ENCODE data around the gene SH3BGRL2. TPM values are rescaled to one million over a fixed set of nuclear protein-coding genes. Genes with fewer than 3 reads are reported as not detected.

The SH3BGRL2 gene
- total RNA-seq, 1 donor, result 2.2 TPM

- H3K79me2 ChIP-seq (ENCODE audit: insufficient read depth, low read length), result no peaks in the 10 kb centered on the region
- H3K4me3 ChIP-seq (ENCODE audit: insufficient read depth, low read length), result no peak overlapping the region
- H2AFZ ChIP-seq (ENCODE audit: low read length), result no peak overlapping the region
- H3K36me3 ChIP-seq (ENCODE audit: insufficient read depth, low read length), result no peaks in the 10 kb centered on the region
- H3K9me3 ChIP-seq (ENCODE audit: low read depth, low read length), result no peaks in the 10 kb centered on the region
- no peak overlapping the region for H3K27ac ChIP-seq (ENCODE audit: low read depth, low read length)
- no peak overlapping the region for H3K4me2 ChIP-seq (ENCODE audit: insufficient read depth, low read length)
- no peak for TF ChIP-seq CTCF (IDR thresholded peaks at IDR 0.05; ENCODE audit: extremely low read depth, low read depth, low read length)
- peaks cover 8% of the 10 kb centered on the region for H4K20me1 ChIP-seq (ENCODE audit: insufficient read depth, low read length)
- no peaks in the 10 kb centered on the region for H3K4me1 ChIP-seq (ENCODE audit: insufficient read depth, low read length)
- no peak for DNase-seq (ENCODE audit: insufficient read length, low spot score, missing footprints)
- H3K27me3 ChIP-seq (ENCODE audit: insufficient read depth, low read length), result no peaks in the 10 kb centered on the region
Measured at GRCh38 chr6:79640146-79641111, 9.3 kb downstream of the SH3BGRL2 start.

- Histone ChIP-seq H3K4me2 (ENCODE audit: insufficient read depth, low read length) (no peak overlapping the region), H3K27me3 (ENCODE audit: insufficient read depth, low read length) (peaks cover 2% of the 10 kb centered on the region), H3K36me3 (ENCODE audit: insufficient read depth, low read length) (no peaks in the 10 kb centered on the region), H2AFZ (ENCODE audit: low read length) (no peak overlapping the region), H3K79me2 (ENCODE audit: insufficient read depth, low read length) (no peaks in the 10 kb centered on the region), H3K4me1 (ENCODE audit: insufficient read depth, low read length) (no peaks in the 10 kb centered on the region), H4K20me1 (ENCODE audit: insufficient read depth, low read length) (peaks cover 9% of the 10 kb centered on the region), H3K27ac (ENCODE audit: low read depth, low read length) (no peak overlapping the region), H3K4me3 (ENCODE audit: insufficient read depth, low read length) (no peak overlapping the region), H3K9me3 (ENCODE audit: low read depth, low read length) (no peaks in the 10 kb centered on the region)
- no peak for TF ChIP-seq CTCF (IDR thresholded peaks at IDR 0.05; ENCODE audit: extremely low read depth, low read depth, low read length)
- no peak for DNase-seq (ENCODE audit: insufficient read length, low spot score, missing footprints)
Measured at GRCh38 chr6:79646006-79646405, 14.9 kb downstream of the SH3BGRL2 start.

- no peak overlapping the region for H3K27ac ChIP-seq (ENCODE audit: low read depth, low read length)
- no peak overlapping the region for H3K4me3 ChIP-seq (ENCODE audit: insufficient read depth, low read length)
- no peak for TF ChIP-seq CTCF (IDR thresholded peaks at IDR 0.05; ENCODE audit: extremely low read depth, low read depth, low read length)
- H3K4me1 ChIP-seq (ENCODE audit: insufficient read depth, low read length), result no peaks in the 10 kb centered on the region
- H3K79me2 ChIP-seq (ENCODE audit: insufficient read depth, low read length), result no peaks in the 10 kb centered on the region
- H3K27me3 ChIP-seq (ENCODE audit: insufficient read depth, low read length), result peaks cover 2% of the 10 kb centered on the region
- H3K36me3 ChIP-seq (ENCODE audit: insufficient read depth, low read length), result no peaks in the 10 kb centered on the region
- no peaks in the 10 kb centered on the region for H3K9me3 ChIP-seq (ENCODE audit: low read depth, low read length)
- no peak overlapping the region for H2AFZ ChIP-seq (ENCODE audit: low read length)
- H3K4me2 ChIP-seq (ENCODE audit: insufficient read depth, low read length), result no peak overlapping the region
- no peak for DNase-seq (ENCODE audit: insufficient read length, low spot score, missing footprints)
- peaks cover 5% of the 10 kb centered on the region for H4K20me1 ChIP-seq (ENCODE audit: insufficient read depth, low read length)
Measured at GRCh38 chr6:79646561-79646960, 15.4 kb downstream of the SH3BGRL2 start.

- Histone ChIP-seq H3K4me1 (ENCODE audit: insufficient read depth, low read length) (no peaks in the 10 kb centered on the region), H3K9me3 (ENCODE audit: low read depth, low read length) (no peaks in the 10 kb centered on the region), H3K79me2 (ENCODE audit: insufficient read depth, low read length) (no peaks in the 10 kb centered on the region), H3K4me2 (ENCODE audit: insufficient read depth, low read length) (no peak overlapping the region), H3K27ac (ENCODE audit: low read depth, low read length) (no peak overlapping the region), H3K4me3 (ENCODE audit: insufficient read depth, low read length) (no peak overlapping the region), H3K36me3 (ENCODE audit: insufficient read depth, low read length) (no peaks in the 10 kb centered on the region), H3K27me3 (ENCODE audit: insufficient read depth, low read length) (peaks cover 2% of the 10 kb centered on the region), H4K20me1 (ENCODE audit: insufficient read depth, low read length) (peaks cover 5% of the 10 kb centered on the region), H2AFZ (ENCODE audit: low read length) (no peak overlapping the region)
- DNase-seq (ENCODE audit: insufficient read length, low spot score, missing footprints), result no peak
- TF ChIP-seq CTCF (IDR thresholded peaks at IDR 0.05; ENCODE audit: extremely low read depth, low read depth, low read length), result no peak
Measured at GRCh38 chr6:79647741-79648140, 16.6 kb downstream of the SH3BGRL2 start.

Data from osteoblast (primary cell).